Stimulated activated CD8-positive, alpha-beta memory T cell treated with anti-CD3 and anti-CD28 coated beads, Interleukin-2, amount 100 ng/mL, for 1 hour (primary cell): ENCODE measurements around the gene PAPSS1.
"Not testable (repeated sequence)": the region's sequence is repeated elsewhere in the genome, so short reads cannot be mapped to it uniquely, and the experiment has no call there.

Experiments
- DNase-seq, 2 donors: peaks; one replicate each; pipeline ENCODE4 v3.0.0-alpha.2; 2020; ENCODE audit warnings: low read depth in 2 of 2

Gene PAPSS1

GRCh38 chr4:107719922-107720722, at the start of gene PAPSS1:
TSS of gene PAPSS1 (minus strand) at chr4:107720234. CDS start at chr4:107720179, 55 bp downstream.
- DNase-seq = peak; percentile 89 to 92

- DNase-seq = no peak
Measured at GRCh38 chr4:107760281-107760947, 40.4 kb upstream of the PAPSS1 start.

GRCh38 chr4:107757864-107758476, 37.9 kb upstream of the PAPSS1 start:
- no peak for DNase-seq

- no peak for DNase-seq
Measured at GRCh38 chr4:107757283-107757682, 37.2 kb upstream of the PAPSS1 start.

GRCh38 chr4:107755841-107756356, 35.9 kb upstream of the PAPSS1 start:
- DNase-seq = no peak

GRCh38 chr4:107751670-107752069, 31.6 kb upstream of the PAPSS1 start:
- no peak for DNase-seq

- DNase-seq = no peak
Measured at GRCh38 chr4:107747748-107748486, 27.9 kb upstream of the PAPSS1 start.

- no peak for DNase-seq
Measured at GRCh38 chr4:107746161-107746560, 26.1 kb upstream of the PAPSS1 start.

GRCh38 chr4:107744532-107744931, 24.5 kb upstream of the PAPSS1 start:
- DNase-seq = no peak

GRCh38 chr4:107743532-107743931, 23.5 kb upstream of the PAPSS1 start:
- DNase-seq = no peak

- DNase-seq = no peak
Measured at GRCh38 chr4:107742791-107743190, 22.8 kb upstream of the PAPSS1 start.

GRCh38 chr4:107742196-107742595, 22.2 kb upstream of the PAPSS1 start:
- no peak for DNase-seq

- DNase-seq = no peak
Measured at GRCh38 chr4:107740950-107741701, 21.1 kb upstream of the PAPSS1 start.

- DNase-seq = no peak
Measured at GRCh38 chr4:107740381-107740780, 20.3 kb upstream of the PAPSS1 start.

GRCh38 chr4:107737450-107737849, 17.4 kb upstream of the PAPSS1 start:
- no peak for DNase-seq

- no peak for DNase-seq
Measured at GRCh38 chr4:107736924-107737448, 17.0 kb upstream of the PAPSS1 start.

GRCh38 chr4:107736037-107736436, 16.0 kb upstream of the PAPSS1 start:
- DNase-seq = no peak

GRCh38 chr4:107734120-107734519, 14.1 kb upstream of the PAPSS1 start:
- DNase-seq = no peak

- DNase-seq = no peak
Measured at GRCh38 chr4:107733431-107733925, 13.4 kb upstream of the PAPSS1 start.

- DNase-seq = not testable (repeated sequence)
Measured at GRCh38 chr4:107729050-107729449, 9.0 kb upstream of the PAPSS1 start.
